ACC112 (cell line): ENCODE data around the gene AMBRA1.
"Not testable (repeated sequence)": the region's sequence is repeated elsewhere in the genome, so short reads cannot be mapped to it uniquely, and the experiment has no call there.

Experiments used
- H2AFZ ChIP-seq: fragments of 200-600 bp; sonication (generic); one replicate; pipeline ENCODE4 v1.6.0; 2017; ENCODE audit warnings: antibody characterized with exemption, low read length; ENCODE audit not compliant: unreplicated experiment
- H3K27ac ChIP-seq: fragments of 200-600 bp; sonication (generic); 2 replicates; pipeline ENCODE4 v1.5.1; 2014; ENCODE audit warnings: low read depth, mild to moderate bottlenecking, antibody characterized with exemption, low read length, moderate library complexity
- H3K27me3 ChIP-seq: fragments of 200-600 bp; sonication (generic); 2 replicates; pipeline ENCODE4 v1.6.1; 2014; ENCODE audit warnings: mild to moderate bottlenecking, antibody characterized with exemption, low read length, moderate library complexity, mixed read lengths; ENCODE audit not compliant: insufficient read depth
- H3K36me3 ChIP-seq: fragments of 200-600 bp; sonication (generic); 2 replicates; pipeline ENCODE4 v1.6.1; 2016; ENCODE audit warnings: mild to moderate bottlenecking, antibody characterized with exemption, low read length, moderate library complexity, mixed read lengths; ENCODE audit not compliant: insufficient read depth
- H3K4me1 ChIP-seq: fragments of 200-600 bp; sonication (generic); one replicate; pipeline ENCODE4 v1.6.1; 2016; ENCODE audit warnings: low read length, mixed read lengths; ENCODE audit not compliant: insufficient read depth, unreplicated experiment, control insufficient read depth
- H3K4me3 ChIP-seq: fragments of 200-600 bp; sonication (generic); 2 replicates; pipeline ENCODE4 v1.5.1; 2014; ENCODE audit warnings: mild to moderate bottlenecking, low read depth, low read length
- H3K79me2 ChIP-seq: fragments of 200-600 bp; sonication (generic); one replicate; pipeline ENCODE4 v1.6.0; 2016; ENCODE audit warnings: low read length; ENCODE audit not compliant: control insufficient read depth, unreplicated experiment, insufficient read depth

The AMBRA1 gene

GRCh38 chr11:46519351-46519750, 74.5 kb downstream of the AMBRA1 start:
- Histone ChIP-seq H3K27me3 (no peaks in the 10 kb centered on the region), H3K27ac (no peak overlapping the region), H3K79me2 (peaks cover 41% of the 10 kb centered on the region), H3K36me3 (no peaks in the 10 kb centered on the region), H3K4me3 (no peak overlapping the region), H2AFZ (no peak overlapping the region), H3K4me1 (peaks cover 15% of the 10 kb centered on the region)

GRCh38 chr11:46518928-46519327, 74.9 kb downstream of the AMBRA1 start:
- Histone ChIP-seq H3K79me2 (peaks cover 45% of the 10 kb centered on the region), H3K4me1 (peaks cover 15% of the 10 kb centered on the region)
- H3K4me3 ChIP-seq, H3K27ac ChIP-seq, H3K36me3 ChIP-seq, H3K27me3 ChIP-seq, H2AFZ ChIP-seq: not testable (repeated sequence)

DNA sequence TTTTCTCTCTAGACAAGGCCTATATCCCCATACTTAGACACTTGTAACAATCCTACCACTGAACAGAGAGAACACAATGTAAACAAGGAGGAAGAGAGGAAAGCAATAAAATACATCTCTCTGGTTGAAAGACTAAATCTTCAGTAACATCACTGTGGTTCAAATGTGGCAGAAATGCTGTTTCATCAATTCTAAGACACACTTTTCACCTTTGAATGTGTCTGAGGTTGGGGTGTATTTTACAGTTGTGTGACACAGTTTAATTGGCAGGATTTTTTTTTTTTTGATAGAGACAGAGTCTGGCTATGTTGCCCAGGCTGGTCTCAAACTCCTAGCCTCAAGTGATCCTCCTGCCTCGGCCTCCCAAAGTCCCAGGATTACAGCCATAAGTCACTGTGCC, 79.5 kb downstream of the AMBRA1 start:
- Histone ChIP-seq H3K79me2 (peaks cover 20% of the 10 kb centered on the region), H3K4me3 (no peak overlapping the region), H2AFZ (no peak overlapping the region), H3K36me3 (no peaks in the 10 kb centered on the region), H3K27ac (no peak overlapping the region), H3K27me3 (no peaks in the 10 kb centered on the region), H3K4me1 (peaks cover 4% of the 10 kb centered on the region)

DNA sequence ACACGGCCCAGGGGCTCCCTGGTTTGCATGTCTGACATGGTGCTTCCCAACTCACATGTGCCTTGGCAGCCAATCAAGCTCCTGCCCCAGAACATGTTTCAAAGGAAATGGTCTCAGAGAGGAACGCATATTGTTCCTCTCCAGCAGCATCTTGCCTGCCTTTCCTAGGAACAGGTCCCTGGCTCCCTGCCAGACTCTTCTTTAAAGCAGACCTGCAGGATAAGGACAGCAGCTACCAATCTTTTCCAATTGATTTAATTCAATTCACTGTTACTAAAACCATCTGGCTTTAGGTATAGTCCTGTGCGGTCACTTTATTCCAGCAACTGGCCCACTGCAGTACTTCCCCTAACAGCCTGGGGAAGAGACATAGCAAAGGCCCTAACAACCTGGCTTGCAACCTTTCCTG, 79.9 kb downstream of the AMBRA1 start:
- Histone ChIP-seq H3K4me1 (peaks cover 4% of the 10 kb centered on the region), H3K4me3 (no peak overlapping the region), H2AFZ (no peak overlapping the region), H3K36me3 (no peaks in the 10 kb centered on the region), H3K27ac (no peak overlapping the region), H3K27me3 (no peaks in the 10 kb centered on the region), H3K79me2 (peaks cover 18% of the 10 kb centered on the region)

GRCh38 chr11:46512261-46512881, 81.5 kb downstream of the AMBRA1 start:
- H3K27me3 ChIP-seq = no peaks in the 10 kb centered on the region
- H2AFZ ChIP-seq = no peak overlapping the region
- no peak overlapping the region for H3K27ac ChIP-seq
- H3K79me2 ChIP-seq = peaks cover 18% of the 10 kb centered on the region
- peaks cover 4% of the 10 kb centered on the region for H3K4me1 ChIP-seq
- H3K36me3 ChIP-seq = no peaks in the 10 kb centered on the region; the same call in 1 of the 2 replicates
- no peak overlapping the region for H3K4me3 ChIP-seq

DNA sequence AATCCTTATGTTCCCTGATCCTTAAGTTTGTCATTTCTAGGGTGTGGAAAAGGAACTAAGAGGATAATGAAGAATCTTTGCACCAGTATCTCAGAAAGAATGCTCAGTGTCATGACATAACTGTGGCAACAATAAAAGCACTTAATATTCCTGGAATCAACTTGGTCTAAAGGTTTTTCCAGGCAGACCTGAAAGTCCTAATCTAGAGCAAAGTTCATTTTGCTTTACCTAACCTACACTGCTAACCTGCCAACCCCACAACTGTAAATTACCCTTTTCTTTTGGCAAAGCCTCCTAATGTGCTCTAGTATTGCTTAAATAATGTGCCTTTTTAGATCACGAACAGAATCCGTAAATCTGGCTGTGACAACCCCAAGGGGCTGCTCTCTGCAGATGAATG, 82.5 kb downstream of the AMBRA1 start:
- peaks cover 4% of the 10 kb centered on the region for H3K4me1 ChIP-seq
- H3K27me3 ChIP-seq = no peaks in the 10 kb centered on the region
- no peaks in the 10 kb centered on the region; the same call in 1 of the 2 replicates for H3K36me3 ChIP-seq
- no peak overlapping the region for H2AFZ ChIP-seq
- H3K79me2 ChIP-seq = peaks cover 18% of the 10 kb centered on the region
- no peak overlapping the region for H3K27ac ChIP-seq
- no peak overlapping the region for H3K4me3 ChIP-seq

DNA sequence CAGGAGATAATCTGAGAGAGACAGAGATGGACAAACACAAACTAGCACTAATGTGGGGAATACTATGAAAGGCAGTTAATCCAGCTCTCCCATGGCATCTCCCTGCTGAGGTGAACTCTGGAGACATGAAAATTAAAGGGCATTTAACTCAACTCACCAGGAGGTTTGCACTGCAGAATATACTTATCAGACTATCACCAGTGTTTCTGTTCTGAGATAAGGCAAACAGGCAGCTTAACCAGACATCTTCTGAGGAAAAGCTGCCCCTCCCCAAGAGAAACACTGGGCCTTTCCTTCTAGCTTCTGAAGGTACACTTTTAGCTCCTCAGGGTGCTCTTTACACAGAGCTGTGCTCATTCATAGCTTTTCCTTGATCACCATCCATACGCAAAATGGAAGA, 85.5 kb downstream of the AMBRA1 start:
- no peak overlapping the region for H3K27ac ChIP-seq
- no peaks in the 10 kb centered on the region; the same call in 1 of the 2 replicates for H3K36me3 ChIP-seq
- H3K4me3 ChIP-seq = no peak overlapping the region
- no peaks in the 10 kb centered on the region for H3K27me3 ChIP-seq
- H3K79me2 ChIP-seq = no peaks in the 10 kb centered on the region
- no peak overlapping the region for H2AFZ ChIP-seq
- H3K4me1 ChIP-seq = peaks cover 6% of the 10 kb centered on the region

DNA sequence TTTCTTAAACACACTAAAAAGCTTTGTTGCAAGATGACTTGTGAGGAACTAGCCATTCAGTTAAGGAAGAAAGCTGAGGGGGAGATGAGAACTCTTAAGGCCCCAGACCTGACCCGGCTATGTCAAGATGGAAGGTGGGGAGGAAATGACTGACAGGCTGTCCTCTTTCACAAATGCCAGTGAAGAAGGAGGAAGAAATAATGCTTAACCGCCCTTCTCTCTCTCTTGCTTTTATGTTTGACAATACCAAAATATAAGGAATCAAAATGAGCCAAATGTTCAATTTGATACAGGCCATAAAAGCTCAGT, 87.4 kb downstream of the AMBRA1 start:
- Histone ChIP-seq H3K27me3 (no peaks in the 10 kb centered on the region), H2AFZ (no peak overlapping the region), H3K4me3 (no peak overlapping the region), H3K79me2 (no peaks in the 10 kb centered on the region), H3K27ac (no peak overlapping the region), H3K4me1 (peaks cover 6% of the 10 kb centered on the region), H3K36me3 (no peaks in the 10 kb centered on the region; the same call in 1 of the 2 replicates)

DNA sequence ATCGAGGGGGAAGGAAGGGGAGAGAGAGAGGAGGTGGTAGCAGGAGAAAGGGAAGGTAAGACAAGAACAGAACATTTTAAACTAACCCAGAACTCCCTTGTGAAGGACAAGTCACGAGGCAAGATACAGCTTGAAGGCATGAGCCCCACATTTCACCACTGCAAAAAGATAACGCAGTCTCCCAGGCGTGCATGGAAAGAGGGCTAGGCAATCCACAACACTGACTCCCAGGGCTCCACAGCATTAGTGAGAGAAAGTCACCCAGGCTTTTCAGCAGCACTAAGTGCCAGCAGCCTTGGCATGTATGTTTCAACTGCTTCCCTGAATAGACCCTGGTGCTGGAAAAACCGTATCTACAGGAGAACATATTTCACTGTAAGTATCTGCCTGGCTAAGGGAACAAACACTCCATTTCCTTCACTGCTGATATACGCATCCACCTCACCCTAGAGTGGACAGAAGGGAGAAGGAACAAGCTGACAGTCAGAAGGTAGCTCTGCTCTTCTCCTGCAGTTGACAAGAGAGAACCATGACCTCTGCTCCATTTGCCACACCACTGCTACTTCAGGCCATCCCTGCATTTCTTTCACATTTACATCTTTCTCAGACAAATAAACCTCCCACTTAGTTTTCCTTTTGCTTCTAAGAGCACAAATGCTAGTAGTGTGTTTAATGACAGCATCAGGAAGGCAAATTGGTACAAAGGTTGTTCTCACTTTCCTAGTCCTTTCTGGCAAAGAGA, 87.9 kb downstream of the AMBRA1 start:
- Histone ChIP-seq H3K36me3 (no peaks in the 10 kb centered on the region; the same call in 1 of the 2 replicates), H3K79me2 (no peaks in the 10 kb centered on the region), H3K4me1 (peaks cover 6% of the 10 kb centered on the region), H2AFZ (no peak overlapping the region), H3K27ac (no peak overlapping the region), H3K4me3 (no peak overlapping the region), H3K27me3 (no peaks in the 10 kb centered on the region)

DNA sequence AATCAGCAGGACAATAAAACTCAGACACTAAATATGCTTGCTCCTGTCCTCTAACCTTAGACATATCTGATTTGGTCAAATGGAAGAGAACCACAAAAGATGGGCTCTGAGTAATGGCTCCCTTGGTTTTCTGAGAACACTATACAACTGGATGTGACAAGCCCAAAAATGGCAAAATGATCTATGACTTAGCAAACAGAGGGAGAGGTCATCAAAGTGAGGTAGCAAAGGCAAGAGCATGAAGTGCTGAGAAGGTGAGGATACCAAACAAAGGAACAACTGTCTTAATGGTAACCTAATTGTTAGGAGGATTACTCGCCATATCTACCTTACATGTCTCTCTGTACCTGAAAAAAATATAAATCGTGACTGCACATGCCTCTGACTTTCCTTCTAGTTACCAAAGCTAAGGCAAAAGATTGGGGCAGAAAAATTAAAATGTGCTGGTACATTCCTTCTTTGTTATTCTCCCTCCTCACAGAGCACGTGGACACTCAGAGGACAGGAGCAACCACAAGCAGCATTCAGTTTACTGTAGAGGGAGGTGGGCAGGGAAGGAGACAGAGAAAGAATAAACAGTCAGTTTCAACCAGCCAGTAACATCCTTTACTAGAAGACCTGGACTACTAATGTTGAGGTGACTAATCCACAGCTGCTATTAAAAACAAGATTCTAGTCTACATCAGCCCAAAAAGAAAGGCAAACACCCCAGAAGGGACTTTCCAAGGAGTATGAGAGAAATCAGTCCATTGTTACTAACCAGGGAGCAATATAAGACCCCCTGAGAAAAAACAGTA, 88.8 kb downstream of the AMBRA1 start:
- Histone ChIP-seq H2AFZ (no peak overlapping the region), H3K27me3 (no peaks in the 10 kb centered on the region), H3K4me1 (peaks cover 6% of the 10 kb centered on the region), H3K79me2 (no peaks in the 10 kb centered on the region), H3K36me3 (no peaks in the 10 kb centered on the region; the same call in 1 of the 2 replicates), H3K4me3 (no peak overlapping the region), H3K27ac (no peak overlapping the region)
